ENCODE data around the gene ITGA1.

Gene ITGA1

DNA sequence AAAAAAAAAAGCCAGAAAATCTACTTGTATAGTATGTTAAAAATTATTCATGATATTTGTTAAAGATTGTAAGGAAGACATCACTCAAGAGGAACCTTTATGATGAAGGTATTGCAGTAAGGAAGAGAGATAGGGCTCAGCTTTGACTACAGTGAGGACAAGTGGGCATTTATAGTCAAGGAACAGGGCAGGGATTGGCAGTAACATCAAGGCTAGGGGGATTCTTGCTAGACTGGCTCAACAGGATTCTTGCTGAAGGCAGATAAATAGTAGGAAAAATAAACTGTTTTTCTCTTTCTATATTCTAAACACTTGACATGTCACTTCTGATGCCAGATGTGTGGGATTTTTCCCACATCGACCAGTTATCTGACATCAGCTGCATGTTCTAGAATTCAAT, 96.7 kb downstream of the ITGA1 start:
- Histone ChIP-seq H3K4me3 (no peak overlapping the region), H3K27ac (no peak overlapping the region)

DNA sequence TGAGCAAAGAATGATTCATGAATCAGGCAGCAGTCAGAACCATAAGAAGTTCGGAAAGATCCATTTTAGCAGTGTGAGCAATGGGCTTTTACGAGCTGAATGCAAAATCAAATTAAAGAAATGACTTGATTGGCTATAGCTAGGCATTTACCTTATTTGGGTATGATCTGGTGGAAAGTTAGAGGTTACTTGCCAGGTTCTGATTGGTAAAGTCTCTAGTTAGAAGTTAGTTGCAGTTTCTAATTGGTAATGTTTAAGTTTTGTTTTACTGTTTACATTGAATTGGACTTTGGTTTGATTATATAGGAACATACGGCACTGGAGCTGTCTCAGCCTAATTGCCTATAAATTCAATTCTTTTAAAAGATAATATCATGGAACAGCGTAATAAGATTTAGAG, 97.9 kb downstream of the ITGA1 start:
- Histone ChIP-seq H3K4me3 (no peak overlapping the region), H3K27ac (no peak overlapping the region)

DNA sequence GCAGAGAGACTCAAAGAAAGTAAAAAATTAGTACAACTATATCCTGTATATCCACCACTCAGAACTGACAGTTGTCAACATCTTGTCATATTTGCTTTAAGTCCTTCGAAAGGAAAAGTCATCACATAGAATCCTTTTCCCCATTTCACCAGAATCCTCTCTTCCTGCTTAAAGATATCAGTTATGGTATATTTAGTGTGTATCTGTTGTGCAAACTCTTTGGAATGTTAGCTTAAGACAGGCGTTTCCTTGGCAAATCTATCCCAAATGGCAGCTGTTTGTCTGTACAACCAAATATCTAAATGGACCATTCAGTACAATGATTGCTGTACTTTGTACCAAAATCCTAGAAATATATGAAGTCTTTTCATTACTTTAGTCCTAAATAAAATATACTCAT, 98.5 kb downstream of the ITGA1 start:
- no peak overlapping the region for H3K27ac ChIP-seq
- no peak overlapping the region for H3K4me3 ChIP-seq

DNA sequence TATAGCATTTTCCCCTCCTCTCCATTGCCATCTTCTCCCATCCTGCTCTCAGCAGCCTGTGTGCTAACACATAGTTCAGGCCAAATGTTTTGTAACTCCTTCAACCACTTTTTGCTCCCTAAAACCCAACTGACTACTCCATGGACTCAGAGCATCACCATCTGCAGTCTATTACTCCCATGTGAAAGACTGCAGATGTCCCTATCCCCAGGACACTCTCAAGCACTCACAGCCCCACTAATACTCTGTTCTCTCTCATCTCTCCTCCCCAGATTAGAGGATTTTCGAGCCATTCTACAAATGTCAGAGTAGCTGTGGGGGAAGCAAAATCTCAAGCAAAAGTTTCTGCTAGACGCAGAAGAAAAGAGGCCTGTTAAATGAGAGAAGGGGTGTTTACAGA, 99.3 kb downstream of the ITGA1 start:
- Histone ChIP-seq H3K27ac (no peak overlapping the region), H3K4me3 (no peak overlapping the region)

DNA sequence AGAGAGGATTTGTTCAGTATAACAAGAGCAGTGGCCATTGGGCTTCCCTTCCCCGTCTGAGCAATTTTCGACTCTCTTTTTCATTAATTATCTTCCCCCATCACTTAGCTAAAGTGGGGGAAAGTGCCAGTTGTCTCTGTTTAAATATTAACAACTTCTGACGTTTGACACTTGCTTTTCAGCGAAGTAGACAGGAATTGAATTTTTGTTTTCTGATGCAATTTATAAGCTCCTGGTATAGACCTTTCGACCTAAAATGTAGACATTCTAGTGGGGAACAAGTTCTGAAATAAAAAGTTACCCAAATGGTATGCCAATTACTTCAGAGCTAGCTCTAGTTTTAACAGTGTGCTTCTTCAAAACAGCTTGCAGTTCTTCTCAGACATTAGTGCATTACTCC, 100.6 kb downstream of the ITGA1 start:
- H3K27ac ChIP-seq = no peak overlapping the region

DNA sequence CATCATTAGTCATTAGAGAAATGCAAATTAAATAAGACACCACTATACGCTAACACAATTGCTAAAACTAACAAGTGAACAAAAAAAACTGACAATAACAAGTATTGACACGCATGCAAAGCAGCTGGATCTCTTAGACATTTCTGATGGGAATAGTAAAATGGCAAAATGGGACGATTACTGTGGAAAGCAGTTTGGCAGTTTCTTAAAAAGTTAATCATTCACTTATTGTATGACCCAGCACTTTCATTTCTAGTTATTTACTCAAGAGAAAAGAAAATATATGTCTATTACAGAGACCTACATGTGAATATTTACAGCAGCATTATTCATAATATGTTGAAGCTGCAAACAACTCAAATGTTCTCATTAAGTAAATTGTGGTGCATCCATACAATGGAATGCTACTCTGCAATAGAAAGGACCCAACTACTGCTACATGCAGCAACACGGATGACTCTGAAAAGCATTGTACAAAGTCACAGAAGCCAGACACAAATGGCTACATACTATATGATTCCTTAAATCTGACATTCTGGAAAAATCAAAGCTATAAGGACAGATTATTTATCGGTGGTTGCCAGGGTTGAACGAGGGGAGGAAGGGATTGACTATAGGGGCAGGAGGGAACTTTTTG, 104.6 kb downstream of the ITGA1 start:
- no peak overlapping the region for H3K4me3 ChIP-seq
- H3K27ac ChIP-seq = no peak overlapping the region

More for the DNA sequence above, 100.6 kb downstream of the ITGA1 start:
- no peak overlapping the region for H3K4me3 ChIP-seq

DNA sequence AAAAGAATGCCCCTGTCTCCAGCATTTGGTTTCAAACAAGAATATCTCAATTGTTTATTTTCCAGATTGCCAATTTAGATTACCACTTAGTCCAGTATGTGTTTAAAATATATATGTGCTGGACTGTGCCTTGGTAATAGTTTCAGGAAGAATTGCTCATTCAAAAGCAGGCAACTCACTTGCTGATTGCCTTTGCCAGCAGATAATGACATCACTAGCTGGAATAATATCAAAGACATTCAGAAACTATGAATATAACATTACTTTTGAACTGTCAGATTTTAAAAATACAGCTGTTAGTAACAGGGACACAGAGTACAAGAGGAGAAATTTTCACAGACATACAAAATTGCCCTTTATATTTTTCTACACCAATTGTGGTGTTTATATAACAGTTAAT, 105.4 kb downstream of the ITGA1 start:
- Histone ChIP-seq H3K27ac (no peak overlapping the region), H3K4me3 (no peak overlapping the region)

DNA sequence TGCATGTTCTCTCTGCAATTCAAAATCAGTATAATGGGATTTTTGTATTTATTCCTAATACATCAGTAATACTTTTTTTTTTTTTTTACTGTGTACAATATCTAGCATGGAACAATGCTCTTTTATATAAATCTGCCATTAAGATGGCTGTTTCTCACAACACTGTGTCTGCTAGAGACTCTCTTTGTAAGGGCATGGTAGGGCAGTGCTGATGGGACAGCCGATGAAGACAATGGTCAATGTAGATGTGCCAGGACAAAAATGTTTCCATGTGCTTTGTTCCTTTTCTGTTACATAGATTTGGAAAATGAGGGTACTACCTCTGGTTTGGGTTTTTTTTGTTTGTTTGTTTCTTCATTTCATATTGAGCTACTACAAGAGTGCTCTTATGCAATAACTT, 106.1 kb downstream of the ITGA1 start:
- Histone ChIP-seq H3K27ac (no peak overlapping the region), H3K4me3 (no peak overlapping the region)

DNA sequence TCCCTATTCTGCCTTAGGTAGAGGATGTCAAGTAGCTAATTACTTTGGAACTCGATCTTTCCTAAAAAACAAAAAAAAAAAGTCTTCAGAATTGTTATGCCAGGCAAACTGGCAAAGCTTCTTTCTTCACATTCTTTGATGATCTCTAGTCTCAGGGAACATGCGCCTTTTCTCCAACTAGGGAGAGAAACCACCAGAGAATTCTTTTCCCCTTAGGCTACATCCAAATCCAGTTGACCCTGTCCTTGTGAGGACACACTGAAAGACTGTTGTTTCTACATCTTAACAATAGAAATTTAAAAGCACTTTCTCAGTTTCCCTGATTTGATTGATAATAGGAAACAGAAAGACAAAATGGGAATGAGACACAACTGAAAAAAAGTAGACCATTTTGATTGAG, 106.7 kb downstream of the ITGA1 start:
- Histone ChIP-seq H3K4me3 (no peak overlapping the region), H3K27ac (no peak overlapping the region)

DNA sequence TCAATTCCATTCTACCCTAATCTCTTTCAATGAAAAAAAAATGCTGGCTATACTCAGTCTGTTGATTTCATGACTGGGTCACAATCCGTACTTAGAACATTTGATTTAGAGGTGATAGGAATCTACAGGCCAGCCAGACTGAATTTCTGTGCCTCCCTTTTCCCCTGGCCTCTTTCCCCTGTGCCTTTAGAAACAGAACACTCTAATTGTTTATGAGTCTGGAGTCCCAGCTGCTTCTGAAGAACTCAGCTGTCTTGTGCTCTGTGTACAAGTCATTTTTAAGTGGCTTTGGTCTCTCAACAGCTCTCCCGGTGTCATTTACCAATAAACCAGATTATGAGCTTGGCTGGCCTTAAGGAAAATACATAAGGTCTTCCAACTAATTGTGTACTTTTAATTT, 107.4 kb downstream of the ITGA1 start:
- Histone ChIP-seq H3K4me3 (no peak overlapping the region), H3K27ac (peak overlapping the region in 2 of 21 experiments; percentile 29 to 31)

DNA sequence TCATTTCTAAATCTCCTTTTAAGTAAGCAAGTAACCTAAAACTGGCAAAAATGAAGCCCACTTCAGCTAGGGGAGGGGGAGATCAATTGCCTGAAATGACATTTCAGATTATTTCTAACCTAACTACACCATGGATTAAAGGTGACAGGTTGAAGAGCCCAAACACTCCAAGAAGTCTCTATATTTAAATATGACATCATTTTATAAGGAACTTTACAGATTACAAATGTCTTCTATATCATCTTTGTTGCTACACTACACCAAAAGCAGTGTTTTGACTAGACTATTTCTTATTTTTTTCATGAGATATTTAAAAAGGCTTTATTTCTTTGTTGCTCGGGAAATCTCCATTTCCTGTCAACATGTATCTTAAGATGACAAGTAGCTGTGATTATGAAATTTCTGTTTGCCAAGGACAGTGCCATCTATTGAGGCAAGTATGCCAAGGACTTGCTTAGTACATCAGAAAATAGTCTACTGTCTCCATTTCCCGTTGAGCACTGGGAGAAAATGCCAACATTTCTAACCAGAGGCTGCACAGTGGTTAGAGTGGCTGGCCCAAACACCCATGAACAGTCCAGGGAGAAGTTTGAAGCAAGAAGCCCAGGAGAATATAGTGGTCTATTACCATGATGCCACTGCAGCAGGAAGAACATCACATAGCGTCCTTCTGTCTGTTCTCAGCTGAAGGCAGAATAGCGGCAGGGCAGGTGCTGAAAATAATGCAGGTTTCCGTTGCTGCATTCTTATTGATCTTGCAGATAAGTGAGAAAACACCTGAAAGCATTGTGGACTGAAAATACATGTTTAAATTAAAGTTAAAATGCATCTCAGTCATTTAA, 108.1 kb downstream of the ITGA1 start:
- H3K4me3 ChIP-seq = no peak overlapping the region
- H3K27ac ChIP-seq = peak overlapping the region in 3 of 21 experiments; percentile 31 to 38 (median 34)

DNA sequence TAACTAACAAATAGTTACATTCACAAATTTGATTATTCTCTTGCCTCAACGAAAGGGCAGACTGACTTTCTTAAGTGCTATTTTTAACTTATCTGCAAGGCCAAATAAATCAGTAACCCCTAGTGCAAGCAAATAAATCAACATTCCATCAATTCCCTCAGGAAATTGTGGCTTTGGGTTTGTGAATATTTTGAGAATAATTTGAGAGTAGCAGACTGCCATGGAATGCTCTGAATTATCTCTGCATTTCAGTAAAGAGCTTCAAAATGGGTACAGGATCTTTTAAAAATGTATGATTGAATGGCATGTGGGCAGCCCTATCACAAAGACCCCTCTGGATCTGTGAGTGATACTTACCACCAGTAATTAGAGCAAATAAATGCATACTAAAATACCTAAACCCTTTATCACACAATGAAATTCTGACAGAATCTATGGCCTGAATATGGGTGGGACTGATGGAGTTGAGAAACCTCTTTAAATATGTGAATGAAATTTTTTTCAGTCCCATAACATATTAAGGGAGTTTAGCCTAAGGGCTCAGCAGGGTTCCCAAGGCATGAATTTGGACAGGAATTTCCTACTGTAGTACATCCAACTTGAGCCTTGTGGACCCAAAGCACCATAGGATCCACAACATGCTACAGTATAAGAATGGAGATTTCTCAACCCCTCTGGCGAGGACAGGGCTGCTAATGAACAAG, 109.0 kb downstream of the ITGA1 start:
- Histone ChIP-seq H3K4me3 (no peak overlapping the region), H3K27ac (no peak overlapping the region)

DNA sequence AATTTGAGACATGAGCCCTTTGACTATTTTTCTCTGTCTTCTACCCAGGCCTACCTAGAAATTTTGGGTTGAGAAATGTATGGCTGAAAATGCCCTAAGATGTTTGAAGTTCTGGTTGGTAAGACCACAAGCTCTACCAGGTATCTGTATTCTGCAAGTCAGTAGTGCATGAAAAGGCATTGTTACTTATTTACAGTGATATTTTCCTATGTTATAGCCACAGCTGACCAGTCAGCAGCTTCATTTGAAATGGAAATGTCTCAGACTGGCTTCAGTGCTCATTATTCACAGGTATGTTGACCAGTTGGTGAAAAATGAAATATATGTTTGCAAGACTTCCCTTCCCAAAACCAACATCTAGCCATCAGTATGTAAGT, 109.5 kb downstream of the ITGA1 start:
- Histone ChIP-seq H3K27ac (no peak overlapping the region), H3K4me3 (no peak overlapping the region)

DNA sequence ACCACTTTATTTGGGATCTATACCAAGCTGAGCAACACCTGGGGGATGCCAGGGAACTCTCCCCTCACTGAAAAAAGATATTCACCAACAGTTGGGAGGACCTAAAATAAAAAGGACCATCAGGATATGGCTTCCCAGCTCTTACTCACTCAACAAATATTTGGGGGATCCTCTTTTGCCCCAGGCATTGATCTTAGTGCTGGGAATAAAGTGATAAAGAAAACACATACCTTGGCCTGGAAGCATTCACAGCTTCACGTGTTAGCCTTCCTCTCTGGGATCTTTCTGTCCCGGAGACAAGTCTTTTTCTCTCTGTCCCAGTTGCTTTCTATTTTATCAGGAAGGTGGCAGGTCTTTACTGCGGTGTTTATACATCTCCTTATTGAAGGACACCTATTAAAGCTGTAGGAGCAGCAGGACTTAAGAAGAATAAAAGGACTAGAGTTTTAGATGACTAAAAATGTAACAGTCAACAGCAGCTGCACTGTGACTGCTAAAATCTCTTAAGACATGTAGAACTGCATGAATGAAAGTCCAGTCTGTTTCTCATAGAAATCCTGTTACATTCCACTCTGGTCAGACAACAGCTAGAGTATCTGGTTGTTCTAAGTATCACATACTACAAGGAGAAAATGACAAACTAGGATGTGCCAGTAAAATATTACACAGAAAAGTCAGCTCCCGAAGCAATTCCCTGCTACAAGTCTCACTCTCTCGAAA, 111.4 kb downstream of the ITGA1 start:
- Histone ChIP-seq H3K27ac (no peak overlapping the region), H3K4me3 (no peak overlapping the region)

DNA sequence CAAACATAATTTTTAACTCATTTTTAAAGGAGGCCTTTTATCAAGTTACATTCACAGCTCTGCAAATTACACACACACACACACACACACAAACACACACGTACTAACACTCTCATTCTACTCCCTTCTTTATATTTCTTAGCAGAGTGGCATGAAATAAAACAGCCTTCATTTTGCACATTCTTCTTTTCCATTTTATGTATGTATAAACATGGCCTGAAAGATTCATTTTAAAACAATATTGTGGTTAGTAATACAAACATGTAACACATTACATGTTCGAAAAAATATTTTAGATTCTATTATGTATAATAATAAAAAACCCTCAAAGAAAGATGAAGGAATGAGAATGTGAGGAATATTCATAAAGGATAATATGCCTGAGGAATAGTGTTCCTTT, 115.4 kb downstream of the ITGA1 start:
- no peak overlapping the region for H3K4me3 ChIP-seq
- no peak overlapping the region for H3K27ac ChIP-seq

DNA sequence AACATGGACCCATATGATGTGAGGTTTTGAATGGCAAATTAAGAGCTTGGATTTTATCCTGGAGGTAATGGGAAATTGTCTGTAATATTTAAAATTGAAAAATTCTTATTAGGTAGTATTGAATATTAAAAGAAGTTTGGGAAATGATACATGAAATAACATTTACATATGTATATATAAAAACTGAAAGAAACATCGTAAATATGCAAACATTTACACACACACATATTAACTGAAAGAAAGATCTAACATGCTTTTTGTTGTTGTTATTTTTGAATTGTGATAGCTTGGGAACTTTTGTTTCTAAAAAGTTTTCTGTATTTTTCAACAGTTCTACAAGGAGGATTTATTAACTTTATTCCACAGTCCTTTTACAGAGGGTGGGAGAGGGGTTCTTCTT, 118.6 kb downstream of the ITGA1 start:
- H3K4me3 ChIP-seq = no peak overlapping the region
- no peak overlapping the region for H3K27ac ChIP-seq

DNA sequence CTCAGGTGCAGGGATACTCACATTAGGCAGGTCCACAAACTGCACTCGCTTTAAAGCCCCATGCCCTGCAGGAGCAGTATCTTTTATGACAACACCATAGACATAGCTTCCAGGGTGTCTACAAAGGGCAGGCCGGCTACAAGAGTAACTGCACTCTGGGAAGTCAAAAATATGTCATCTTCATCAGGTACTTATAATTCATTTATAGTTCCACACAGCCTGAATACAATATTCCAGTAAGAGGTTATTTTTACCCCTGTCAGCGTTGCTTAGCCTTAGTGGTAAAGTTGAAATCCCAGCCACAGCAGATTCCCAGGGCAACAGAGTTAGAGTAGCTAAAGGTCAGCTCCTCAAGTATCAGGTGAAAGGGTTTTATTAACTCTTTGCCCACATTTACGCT, 119.1 kb downstream of the ITGA1 start:
- Histone ChIP-seq H3K27ac (no peak overlapping the region), H3K4me3 (no peak overlapping the region)

DNA sequence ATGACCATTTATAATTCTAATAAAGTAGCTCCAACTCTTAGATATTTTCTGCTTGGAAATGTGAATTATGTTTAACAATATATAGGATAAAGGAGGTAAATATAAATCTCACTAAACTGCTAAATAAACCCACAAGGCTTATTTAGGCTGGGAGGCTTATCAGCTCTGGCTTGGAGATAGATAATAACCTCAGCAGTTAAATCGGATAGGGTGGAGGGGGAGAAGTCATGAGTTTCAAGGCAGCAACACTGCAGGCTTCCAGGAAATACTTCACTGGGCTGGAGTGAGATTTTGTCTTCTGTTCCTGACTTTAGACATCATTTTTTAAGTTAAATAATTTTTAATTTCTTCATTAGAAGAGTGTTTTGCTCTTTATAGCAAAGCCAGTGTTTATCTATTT, 121.5 kb downstream of the ITGA1 start:
- H3K27ac ChIP-seq = peak overlapping the region in 1 of 21 experiments; percentile 45

DNA sequence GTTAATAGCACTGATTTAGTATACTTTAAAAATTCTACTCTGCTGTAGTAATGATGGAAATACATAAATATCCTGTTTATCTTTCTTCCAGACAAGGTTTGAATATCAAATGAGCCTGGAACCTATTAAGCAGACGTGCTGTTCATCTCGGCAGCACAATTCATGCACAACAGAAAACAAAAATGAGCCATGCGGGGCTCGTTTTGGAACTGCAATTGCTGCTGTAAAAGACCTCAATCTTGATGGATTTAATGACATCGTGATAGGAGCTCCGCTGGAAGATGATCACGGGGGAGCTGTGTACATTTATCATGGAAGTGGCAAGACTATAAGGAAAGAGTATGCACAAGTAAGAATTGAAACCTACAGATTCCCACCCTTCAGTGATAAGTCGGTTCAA, 122.4 kb downstream of the ITGA1 start:
- Histone ChIP-seq H3K4me3 (no peak overlapping the region), H3K27ac (peak overlapping the region in 2 of 21 experiments; percentile 17 to 23)

More for the DNA sequence above, 121.5 kb downstream of the ITGA1 start:
- H3K4me3 ChIP-seq = no peak overlapping the region

DNA sequence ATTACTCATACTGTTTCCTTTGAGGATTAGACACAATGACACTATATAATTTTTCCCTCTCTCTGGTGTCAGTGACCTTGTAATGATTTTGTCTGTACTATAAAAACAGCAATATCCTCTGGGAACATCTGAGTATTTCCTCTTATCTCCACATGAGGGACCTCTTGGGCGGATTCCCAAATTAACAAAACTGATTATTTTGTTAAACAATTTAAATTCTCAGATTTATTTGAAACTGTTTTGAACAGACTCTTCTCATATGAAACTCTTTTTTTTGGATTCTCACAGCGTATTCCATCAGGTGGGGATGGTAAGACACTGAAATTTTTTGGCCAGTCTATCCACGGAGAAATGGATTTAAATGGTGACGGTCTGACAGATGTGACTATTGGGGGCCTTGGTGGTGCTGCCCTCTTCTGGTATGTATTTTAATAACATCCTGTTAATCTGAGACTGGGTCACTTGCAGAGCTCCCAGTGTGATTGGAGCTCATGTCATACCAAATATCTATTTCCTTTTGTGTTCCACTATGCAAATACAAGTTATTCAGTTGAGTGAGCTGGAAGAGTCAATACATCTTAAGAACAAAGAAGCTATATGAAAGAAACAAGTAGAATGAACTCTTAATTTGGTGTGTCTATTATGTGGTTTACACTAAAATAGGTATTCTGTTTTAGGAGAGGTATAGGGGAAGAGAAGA, 127.6 kb downstream of the ITGA1 start:
- Histone ChIP-seq H3K27ac (no peak overlapping the region), H3K4me3 (no peak overlapping the region)

Measured in skin epidermis (tissue), 12 donors.